Kidney (tissue), 14 donors: Measurements from ENCODE around the gene GP2. TPM values are rescaled to one million over a fixed set of nuclear protein-coding genes. Genes with fewer than 3 reads are reported as not detected.

Experiments
- DNase-seq, 5 donors: peaks; one replicate each; pipeline ENCODE4 v3.0.0-alpha.2; 2013 to 2020
- FAIRE-seq: peaks from 2 replicates; lab custom pipeline; 2012; peaks lifted over from hg19 to GRCh38; lab: Jason Lieb, UNC
- H3K27ac ChIP-seq, 2 donors: one replicate each; pipeline ENCODE4 v1.7.0; 2013; ENCODE audit warnings: low read depth in 2 of 2, low read length in 2 of 2, inconsistent platforms in 1 of 2
- H3K27me3 ChIP-seq: one replicate; pipeline ENCODE4 v1.7.1; 2013; ENCODE audit warnings: low read length, inconsistent platforms; ENCODE audit not compliant: control insufficient read depth, insufficient read depth
- H3K36me3 ChIP-seq, 3 donors: one replicate each; pipeline versions ENCODE4 v1.7.0 to v1.7.1; 2013; ENCODE audit warnings: low read length in 3 of 3, control low read depth in 1 of 3, inconsistent platforms in 1 of 3; ENCODE audit not compliant: insufficient read depth in 3 of 3, control insufficient read depth in 2 of 3
- H3K4me1 ChIP-seq, 3 donors: one replicate each; pipeline versions ENCODE4 v1.7.0 to v1.7.1; 2013; ENCODE audit warnings: low read length in 3 of 3, inconsistent platforms in 1 of 3, low read depth in 1 of 3; ENCODE audit not compliant: control insufficient read depth in 2 of 3, insufficient read depth in 2 of 3
- H3K4me3 ChIP-seq, 3 donors: one replicate each; pipeline versions ENCODE4 v1.7.0 to v1.8.1; 2013; ENCODE audit warnings: low read length in 3 of 3, control low read depth in 1 of 3, inconsistent platforms in 1 of 3
- H3K9ac ChIP-seq, 3 donors: one replicate each; pipeline versions ENCODE4 v1.7.0 to v1.7.1; 2013; ENCODE audit warnings: low read length in 3 of 3, control low read depth in 1 of 3, inconsistent platforms in 1 of 3
- H3K9me3 ChIP-seq, 3 donors: one replicate each; pipeline versions ENCODE4 v1.7.0 to v1.7.1; 2013; ENCODE audit warnings: low read length in 3 of 3, control low read depth in 1 of 3, inconsistent platforms in 1 of 3; ENCODE audit not compliant: control insufficient read depth in 2 of 3, insufficient read depth in 1 of 3
- intact Hi-C: fragments of 100-400 bp; cut with DNase I; formaldehyde crosslinking; loops from one replicate; pipeline ENCODE4 v1.11.1; 2022
- polyA plus RNA-seq: library from polyadenylated mRNA; stranded (reverse); fragments of 350-450 nt; fragmentation: Illumina TruSeq; extraction: RNeasy Lipid Tissue Mini Kit (QIAGEN cat#74804); gene quantifications from one replicate; pipeline ENCODE4 v1.2.3, GENCODE V29; 2014; ENCODE audit warnings: low read depth, low replicate concordance; ENCODE audit not compliant: insufficient read depth
- total RNA-seq: library from RNA; stranded (reverse); fragmentation: NEBNext Ultra II Directional; extraction: Animal tissue kit (Norgen Biotek cat#: 25700); gene quantifications from one replicate; pipeline ENCODE4 v1.2.1, GENCODE V29; 2021
- TF ChIP-seq, protein P1 (sequence below): IDR thresholded peaks from 3 replicates; pipeline ENCODE4 v1.5.1; 2012; ENCODE audit warnings: mild to moderate bottlenecking, moderate library complexity, borderline replicate concordance; ENCODE audit not compliant: insufficient read depth; ENCODE audit errors: extremely low read depth
- donor health status: control.
- donor health status: control.
- donor health status: control.
- donor health status: control.
- donor health status: control.
- donor health status: DM: yes; HTN: yes; CAD: no.
- donor health status: Normal renal cell carcinoma (clear cell type).

GP2 gene
- total and polyA plus RNA-seq, 2 donors from 2014 or later: 0.94 to 9.3 TPM

DNA sequence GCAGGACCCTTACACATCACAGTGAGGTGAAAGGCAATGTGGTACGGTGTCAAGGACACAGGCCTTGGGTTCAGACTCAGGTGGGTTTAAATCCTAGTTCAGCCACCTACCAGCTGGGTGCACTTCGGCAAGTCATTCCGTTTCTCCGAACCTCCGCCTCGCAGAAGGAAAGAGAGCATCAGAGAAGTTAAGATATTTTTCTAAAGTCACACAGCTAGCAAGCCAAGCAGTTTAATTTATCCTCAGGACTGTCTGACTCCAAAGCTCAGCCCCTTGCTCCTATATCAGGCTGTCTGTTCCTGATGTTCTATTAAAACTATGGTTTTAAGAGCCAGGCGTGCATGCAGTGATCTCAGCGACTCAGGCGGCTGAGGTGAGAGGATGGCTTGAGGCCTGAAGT, 65.1 kb downstream of the GP2 start:
- TF ChIP-seq, protein P1, sequence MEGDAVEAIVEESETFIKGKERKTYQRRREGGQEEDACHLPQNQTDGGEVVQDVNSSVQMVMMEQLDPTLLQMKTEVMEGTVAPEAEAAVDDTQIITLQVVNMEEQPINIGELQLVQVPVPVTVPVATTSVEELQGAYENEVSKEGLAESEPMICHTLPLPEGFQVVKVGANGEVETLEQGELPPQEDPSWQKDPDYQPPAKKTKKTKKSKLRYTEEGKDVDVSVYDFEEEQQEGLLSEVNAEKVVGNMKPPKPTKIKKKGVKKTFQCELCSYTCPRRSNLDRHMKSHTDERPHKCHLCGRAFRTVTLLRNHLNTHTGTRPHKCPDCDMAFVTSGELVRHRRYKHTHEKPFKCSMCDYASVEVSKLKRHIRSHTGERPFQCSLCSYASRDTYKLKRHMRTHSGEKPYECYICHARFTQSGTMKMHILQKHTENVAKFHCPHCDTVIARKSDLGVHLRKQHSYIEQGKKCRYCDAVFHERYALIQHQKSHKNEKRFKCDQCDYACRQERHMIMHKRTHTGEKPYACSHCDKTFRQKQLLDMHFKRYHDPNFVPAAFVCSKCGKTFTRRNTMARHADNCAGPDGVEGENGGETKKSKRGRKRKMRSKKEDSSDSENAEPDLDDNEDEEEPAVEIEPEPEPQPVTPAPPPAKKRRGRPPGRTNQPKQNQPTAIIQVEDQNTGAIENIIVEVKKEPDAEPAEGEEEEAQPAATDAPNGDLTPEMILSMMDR: no peak
- intact Hi-C loops: no loop called here
- H3K27ac ChIP-seq: no peak overlapping the region
- DNase-seq: no peak
- H3K9me3 ChIP-seq: no peaks in the 10 kb centered on the region
- H3K4me1 ChIP-seq: no peaks in the 10 kb centered on the region
- no peaks in the 10 kb centered on the region for H3K27me3 ChIP-seq
- H3K4me3 ChIP-seq: no peak overlapping the region
- no peak overlapping the region for H3K9ac ChIP-seq
- FAIRE-seq: no peak
- no peaks in the 10 kb centered on the region for H3K36me3 ChIP-seq

DNA sequence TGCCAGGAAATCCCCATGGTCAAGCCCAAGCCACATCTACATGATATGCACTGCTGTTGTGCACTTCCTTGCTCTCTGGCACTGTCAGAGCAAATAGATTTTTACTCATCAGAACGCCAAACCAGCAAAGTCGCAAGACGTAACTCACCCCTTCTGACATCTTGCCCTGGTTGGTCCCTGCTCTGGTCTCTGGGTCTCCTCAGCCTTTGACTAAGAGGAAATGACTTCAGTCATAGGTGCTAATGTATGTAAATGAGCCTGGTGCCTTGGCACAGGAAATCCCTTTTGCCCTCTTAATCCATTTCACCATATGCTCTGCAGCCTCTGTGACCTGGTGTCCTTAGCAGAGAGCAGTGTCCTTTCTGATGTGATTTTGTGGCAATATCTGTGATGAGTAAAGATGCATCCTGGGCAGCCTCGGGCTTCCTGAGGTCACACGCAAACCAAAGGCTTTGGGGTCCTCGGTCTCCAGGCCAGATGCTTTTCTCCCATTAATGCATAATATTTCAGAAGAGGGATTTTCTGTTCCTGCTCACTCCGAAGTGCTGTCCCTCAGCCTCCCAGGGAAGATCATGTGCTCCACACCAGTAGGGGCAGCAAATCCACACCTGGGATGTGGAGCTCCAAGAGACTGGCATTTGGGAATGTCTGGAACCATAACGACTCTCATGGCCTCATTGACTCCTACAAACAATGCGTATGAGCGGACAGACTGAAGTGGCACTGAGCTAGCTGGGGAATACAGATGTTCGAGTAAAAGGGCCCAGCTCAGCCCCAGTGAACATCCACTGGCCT, 66.9 kb downstream of the GP2 start:
- intact Hi-C loops: no loop called here
- H3K27me3 ChIP-seq: no peaks in the 10 kb centered on the region
- H3K4me1 ChIP-seq: no peaks in the 10 kb centered on the region
- H3K36me3 ChIP-seq: no peaks in the 10 kb centered on the region
- H3K27ac ChIP-seq: no peak overlapping the region
- TF ChIP-seq, protein P1: no peak
- no peak overlapping the region for H3K9ac ChIP-seq
- H3K4me3 ChIP-seq: no peak overlapping the region
- no peak for FAIRE-seq
- no peak for DNase-seq
- H3K9me3 ChIP-seq: no peaks in the 10 kb centered on the region

Other genes with a start within 250 kb of the GP2 start
- 65.7 TPM for gene UMOD, start 25.2 kb upstream of the GP2 start, total RNA-seq
- 4,168 TPM for gene UMOD, start 25.2 kb upstream of the GP2 start, polyA plus RNA-seq
- gene PDILT, start 77.2 kb upstream of the GP2 start, total RNA-seq: not detected
- not detected for gene PDILT, start 77.2 kb upstream of the GP2 start, polyA plus RNA-seq
- gene ACSM5, start 82.0 kb upstream of the GP2 start, total RNA-seq: 8.6 TPM
- 22.8 TPM for gene ACSM5, start 82.0 kb upstream of the GP2 start, polyA plus RNA-seq
- 59.3 TPM for gene ACSM2A, start 124.0 kb upstream of the GP2 start, total RNA-seq
- gene ACSM2A, start 124.0 kb upstream of the GP2 start, polyA plus RNA-seq: 269 TPM
- 48.2 TPM for gene ACSM2B, start 248.9 kb upstream of the GP2 start, total RNA-seq
- gene ACSM2B, start 248.9 kb upstream of the GP2 start, polyA plus RNA-seq: 428 TPM